Activated T-helper 1 cell treated with anti-CD3 and anti-CD28 coated beads, Interleukin-12 subunit alpha, Interleukin-12 subunit beta, Interleukin-2, Interleukin-4 antibody, amounts not matched to agents 30 ng/mL and 10 ng/mL and 1 ng/mL, durations not matched to agents 14 hours and 24 hours and 36 hours (primary cell): ENCODE results near the gene RERE. TPM values are rescaled to one million over a fixed set of nuclear protein-coding genes. Genes with fewer than 3 reads are reported as not detected.

Experiments used
- DNase-seq: peaks from one replicate; pipeline ENCODE4 v3.0.0; 2021; ENCODE audit warnings: low spot score
- H3K27ac Mint-ChIP-seq: one replicate; pipeline ENCODE4 v1.8.0; 2021; ENCODE audit warnings: mild to moderate bottlenecking, mixed read lengths
- H3K27me3 Mint-ChIP-seq: one replicate; pipeline ENCODE4 v1.8.0; 2022; ENCODE audit warnings: mild to moderate bottlenecking, moderate library complexity, mixed read lengths; ENCODE audit not compliant: insufficient read depth
- H3K36me3 Mint-ChIP-seq: one replicate; pipeline ENCODE4 v1.8.0; 2021; ENCODE audit warnings: low read depth, mixed read lengths
- H3K4me1 Mint-ChIP-seq: one replicate; pipeline ENCODE4 v1.8.0; 2021; ENCODE audit warnings: low read depth, mixed read lengths
- H3K4me3 Mint-ChIP-seq: one replicate; pipeline ENCODE4 v1.8.0; 2021; ENCODE audit warnings: mild to moderate bottlenecking, moderate library complexity, mixed read lengths
- H3K9me3 Mint-ChIP-seq: one replicate; pipeline ENCODE4 v1.8.0; 2021; ENCODE audit warnings: mixed read lengths
- intact Hi-C: fragments of 100-400 bp; cut with micrococcal nuclease; formaldehyde crosslinking; loops from one replicate; pipeline ENCODE4 v1.15.1; 2024
- total RNA-seq: library from RNA; stranded (reverse); gene quantifications from 2 replicates; pipeline ENCODE4 v1.2.3, GENCODE V29; 2022

The RERE gene
- total RNA-seq, result 82.0 and 90.9 TPM in 2 replicates

DNA sequence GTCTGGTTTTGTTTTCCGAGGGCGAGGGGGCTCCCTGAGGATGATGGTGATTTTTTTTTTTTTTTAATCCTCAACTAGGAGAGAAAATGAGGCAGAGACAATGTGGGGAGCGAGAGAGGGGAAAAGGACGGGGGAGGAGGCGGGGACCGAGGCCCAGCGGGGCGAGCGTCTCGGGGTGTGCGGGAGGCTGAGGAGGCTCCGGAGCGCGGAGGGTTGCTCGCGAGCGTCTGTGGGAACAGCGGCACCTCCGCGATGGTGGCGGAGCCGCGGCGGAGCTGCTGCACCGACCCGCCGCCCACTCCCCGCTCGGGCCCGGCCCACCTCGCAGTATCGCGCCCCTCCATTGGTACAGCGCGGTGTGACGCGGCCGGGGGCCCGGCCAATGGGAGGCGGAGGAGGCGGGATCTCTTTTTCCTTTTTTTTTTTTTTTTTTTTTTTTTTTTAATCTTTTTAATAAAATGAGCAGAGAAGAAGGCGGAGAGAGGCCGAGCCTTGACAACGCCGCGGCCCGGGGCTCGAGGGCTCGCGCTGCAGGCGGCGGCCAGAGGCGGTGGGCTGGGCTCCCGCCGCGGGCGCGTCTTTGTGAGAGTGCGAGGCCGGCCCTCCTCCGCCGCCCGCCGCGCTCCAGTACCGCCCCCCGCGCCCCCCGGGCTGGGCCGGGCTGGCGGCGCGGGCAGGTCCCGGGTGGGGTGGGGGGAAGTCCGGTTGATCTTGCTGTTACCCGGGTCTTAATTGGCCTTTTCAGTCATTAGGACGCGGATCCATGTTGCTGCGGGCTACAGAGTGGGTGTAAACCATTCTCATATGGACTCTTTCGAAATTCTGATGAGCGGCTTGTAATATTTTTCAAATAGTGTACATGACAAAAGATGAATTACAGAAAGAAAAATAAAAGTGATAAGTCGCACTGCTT is at the start of gene RERE:
RERE (minus strand) TSS at position 229 of the 913 bp plus-strand sequence.
- intact Hi-C loops, result loop anchor here (1.0 to 5.0 kb wide), 4 partner anchors 60 to 855 kb away; partner anchors contain the start of genes ENO1 and PARK7
- H3K4me3 Mint-ChIP-seq, result peak within 1 kb of the TSS; percentile 86
- H3K36me3 Mint-ChIP-seq, result no peaks in the 10 kb centered on the region
- peaks cover 12% of the 10 kb centered on the region for H3K27me3 Mint-ChIP-seq
- H3K9me3 Mint-ChIP-seq, result no peaks in the 10 kb centered on the region
- peaks cover 44% of the 10 kb centered on the region for H3K4me1 Mint-ChIP-seq
- DNase-seq, result peak; percentile 96
- peak within 1 kb of the TSS; percentile 93 for H3K27ac Mint-ChIP-seq

GRCh38 chr1:8866792-8867415 is 49.5 kb upstream of the RERE start:
- H3K9me3 Mint-ChIP-seq, result no peaks in the 10 kb centered on the region
- peak overlapping the region; percentile 47 for H3K4me3 Mint-ChIP-seq
- peak overlapping the region; percentile 74 for H3K27ac Mint-ChIP-seq
- no peaks in the 10 kb centered on the region for H3K27me3 Mint-ChIP-seq
- H3K36me3 Mint-ChIP-seq, result peaks cover 80% of the 10 kb centered on the region
- peaks cover 61% of the 10 kb centered on the region for H3K4me1 Mint-ChIP-seq
- intact Hi-C loops, result no loop called here
- DNase-seq, result no peak

DNA sequence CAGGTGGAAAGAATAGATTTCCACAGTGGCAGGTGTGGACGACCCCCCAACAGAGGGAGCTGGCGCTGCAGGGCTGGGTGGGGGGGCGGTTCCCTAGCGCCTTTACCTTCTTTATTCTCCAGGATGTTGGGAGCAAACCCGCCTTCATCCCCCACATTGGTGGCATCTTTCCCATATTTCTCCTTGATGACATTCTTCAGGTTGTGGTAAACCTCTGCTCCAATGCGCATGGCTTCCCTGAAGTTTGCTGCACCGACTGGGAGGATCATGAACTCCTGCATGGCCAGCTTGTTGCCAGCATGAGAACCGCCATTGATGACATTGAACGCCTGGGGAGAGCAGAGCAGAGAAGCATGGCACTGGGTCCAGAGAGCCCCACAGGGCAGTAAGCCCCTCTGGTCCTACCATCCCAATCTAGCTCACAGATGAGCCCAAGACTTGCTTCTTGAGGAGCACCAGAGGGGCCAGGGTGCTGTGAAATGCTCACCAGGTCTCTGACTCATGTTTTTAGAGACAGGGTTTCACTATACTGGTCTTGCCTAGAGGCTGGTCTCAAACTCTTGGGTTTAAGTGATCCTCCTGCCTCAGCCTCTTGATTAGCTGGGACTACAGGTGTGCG is 48.8 kb upstream of the RERE start:
- Mint-ChIP-seq H3K27ac (peak overlapping the region; percentile 74), H3K4me3 (peak overlapping the region; percentile 49), H3K36me3 (peaks cover 79% of the 10 kb centered on the region), H3K9me3 (no peaks in the 10 kb centered on the region), H3K4me1 (peaks cover 56% of the 10 kb centered on the region), H3K27me3 (no peaks in the 10 kb centered on the region)
- DNase-seq, result no peak
- intact Hi-C loops, result no loop called here

- intact Hi-C loops, result loop anchor here (5.0 kb wide), 1 partner anchor 37 kb away; no protein-coding TSS in a partner anchor
- Mint-ChIP-seq H3K27me3 (no peaks in the 10 kb centered on the region), H3K4me3 (no peak overlapping the region), H3K27ac (no peak overlapping the region), H3K4me1 (peaks cover 55% of the 10 kb centered on the region), H3K36me3 (peaks cover 76% of the 10 kb centered on the region), H3K9me3 (no peaks in the 10 kb centered on the region)
- no peak for DNase-seq
Observed at GRCh38 chr1:8864713-8865344, 47.4 kb upstream of the RERE start.

GRCh38 chr1:8863794-8864233 is 46.4 kb upstream of the RERE start:
- no peaks in the 10 kb centered on the region for H3K27me3 Mint-ChIP-seq
- no peaks in the 10 kb centered on the region for H3K9me3 Mint-ChIP-seq
- intact Hi-C loops, result loop anchor here (5.0 kb wide), 1 partner anchor 38 kb away; no protein-coding TSS in a partner anchor
- no peak for DNase-seq
- H3K36me3 Mint-ChIP-seq, result peaks cover 74% of the 10 kb centered on the region
- H3K27ac Mint-ChIP-seq, result no peak overlapping the region
- H3K4me3 Mint-ChIP-seq, result no peak overlapping the region
- peaks cover 53% of the 10 kb centered on the region for H3K4me1 Mint-ChIP-seq

GRCh38 chr1:8863138-8863537 is 45.7 kb upstream of the RERE start:
- Mint-ChIP-seq H3K27me3 (no peaks in the 10 kb centered on the region), H3K4me3 (no peak overlapping the region), H3K9me3 (no peaks in the 10 kb centered on the region), H3K36me3 (peaks cover 80% of the 10 kb centered on the region), H3K27ac (peak overlapping the region; percentile 54), H3K4me1 (peaks cover 59% of the 10 kb centered on the region)
- no peak for DNase-seq
- intact Hi-C loops, result loop anchor here (5.0 kb wide), 1 partner anchor 39 kb away; no protein-coding TSS in a partner anchor

- Mint-ChIP-seq H3K4me3 (no peak overlapping the region), H3K36me3 (peaks cover 78% of the 10 kb centered on the region), H3K27me3 (no peaks in the 10 kb centered on the region), H3K9me3 (no peaks in the 10 kb centered on the region), H3K4me1 (peaks cover 56% of the 10 kb centered on the region), H3K27ac (peak overlapping the region; percentile 54)
- no peak for DNase-seq
- intact Hi-C loops, result loop anchor here (5.0 kb wide), 1 partner anchor 40 kb away; no protein-coding TSS in a partner anchor
Observed at GRCh38 chr1:8862528-8862927, 45.1 kb upstream of the RERE start.

DNA sequence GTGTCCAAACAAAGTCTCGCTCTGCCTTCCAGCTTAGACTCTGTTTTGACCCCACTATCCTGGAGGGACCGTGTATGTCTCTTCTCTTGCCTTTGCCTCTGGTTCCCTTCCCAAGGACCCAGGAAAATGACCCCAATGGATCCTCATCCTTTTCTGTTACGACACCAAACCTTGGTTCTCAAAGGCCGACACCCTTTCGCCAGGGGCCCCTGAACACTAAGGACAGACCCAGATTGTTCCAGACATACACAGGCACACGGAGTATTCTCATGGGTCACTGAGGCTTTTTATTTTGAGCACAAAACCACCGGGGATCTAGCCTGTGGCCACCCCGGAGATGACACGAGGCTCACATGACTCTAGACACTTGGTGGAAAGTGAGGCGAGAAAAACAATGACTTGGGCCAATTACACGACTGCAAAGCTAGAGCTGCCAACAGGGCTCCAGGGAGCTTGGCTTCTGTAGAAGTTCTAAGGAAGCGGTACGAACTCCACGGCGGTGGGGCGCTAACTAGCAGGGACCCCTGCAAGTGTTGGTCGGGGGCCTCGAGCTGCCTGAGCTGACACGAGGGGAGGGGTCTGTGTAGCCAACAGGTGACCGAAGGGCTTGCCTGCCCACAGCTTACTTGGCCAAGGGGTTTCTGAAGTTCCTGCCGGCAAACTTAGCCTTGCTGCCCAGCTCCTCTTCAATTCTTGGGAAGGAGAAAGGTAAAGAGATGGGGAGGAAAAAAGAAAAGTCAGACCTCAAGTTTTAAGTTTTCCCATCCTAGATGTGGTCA is 43.5 kb upstream of the RERE start:
- DNase-seq, result no peak
- intact Hi-C loops, result loop anchor here (5.0 kb wide), 1 partner anchor 41 kb away; no protein-coding TSS in a partner anchor
- peak overlapping the region; percentile 45 for H3K4me3 Mint-ChIP-seq
- H3K9me3 Mint-ChIP-seq, result no peaks in the 10 kb centered on the region
- H3K4me1 Mint-ChIP-seq, result peaks cover 42% of the 10 kb centered on the region
- peak overlapping the region; percentile 72 for H3K27ac Mint-ChIP-seq
- H3K27me3 Mint-ChIP-seq, result no peaks in the 10 kb centered on the region
- H3K36me3 Mint-ChIP-seq, result peaks cover 76% of the 10 kb centered on the region

DNA sequence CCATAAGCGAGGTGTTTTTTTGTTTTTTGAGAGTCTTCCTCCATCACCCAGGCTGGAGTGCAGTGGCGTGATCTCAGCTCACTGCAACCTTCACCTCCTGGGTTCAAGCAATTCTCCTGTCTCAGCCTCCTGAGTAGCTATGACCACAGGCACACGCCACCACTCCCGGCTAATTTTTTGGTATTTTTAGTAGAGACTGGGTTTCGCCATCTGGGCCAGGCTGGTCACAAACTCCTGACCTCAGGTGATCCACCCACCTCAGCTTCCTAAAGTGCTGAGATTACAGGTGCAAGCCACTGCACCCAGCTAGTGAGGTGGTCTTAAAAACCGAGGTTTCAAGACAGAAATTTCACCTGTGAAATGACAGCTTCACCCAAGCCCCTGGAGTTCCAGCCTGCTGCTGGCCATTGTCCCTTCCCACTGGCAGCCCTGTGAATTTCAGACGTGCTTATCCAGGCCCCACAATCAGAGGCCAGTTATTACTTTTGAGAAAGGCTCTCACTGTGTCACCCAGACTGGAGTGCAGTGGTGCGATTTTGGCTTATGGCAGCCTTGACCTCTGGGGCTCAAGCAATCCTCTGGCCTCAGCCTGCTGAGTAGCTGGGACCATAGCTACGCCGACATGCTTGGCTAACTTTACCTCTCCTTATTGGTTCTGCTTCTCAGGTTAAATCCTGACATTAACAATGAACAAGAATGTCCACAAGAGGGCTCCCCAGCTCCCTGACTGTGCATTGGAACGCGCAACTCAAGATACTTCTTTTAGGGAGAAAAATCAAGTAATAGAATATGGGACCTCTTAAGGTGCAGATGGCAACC is 41.7 kb upstream of the RERE start:
- Mint-ChIP-seq H3K4me3 (peak overlapping the region; percentile 46), H3K27ac (peak overlapping the region; percentile 82), H3K27me3 (no peaks in the 10 kb centered on the region), H3K9me3 (no peaks in the 10 kb centered on the region), H3K36me3 (peaks cover 65% of the 10 kb centered on the region), H3K4me1 (peaks cover 42% of the 10 kb centered on the region)
- peak; percentile 40 for DNase-seq
- intact Hi-C loops, result loop anchor here (1.0 to 2.0 kb wide), 2 partner anchors 14 to 146 kb away; no protein-coding TSS in a partner anchor

DNA sequence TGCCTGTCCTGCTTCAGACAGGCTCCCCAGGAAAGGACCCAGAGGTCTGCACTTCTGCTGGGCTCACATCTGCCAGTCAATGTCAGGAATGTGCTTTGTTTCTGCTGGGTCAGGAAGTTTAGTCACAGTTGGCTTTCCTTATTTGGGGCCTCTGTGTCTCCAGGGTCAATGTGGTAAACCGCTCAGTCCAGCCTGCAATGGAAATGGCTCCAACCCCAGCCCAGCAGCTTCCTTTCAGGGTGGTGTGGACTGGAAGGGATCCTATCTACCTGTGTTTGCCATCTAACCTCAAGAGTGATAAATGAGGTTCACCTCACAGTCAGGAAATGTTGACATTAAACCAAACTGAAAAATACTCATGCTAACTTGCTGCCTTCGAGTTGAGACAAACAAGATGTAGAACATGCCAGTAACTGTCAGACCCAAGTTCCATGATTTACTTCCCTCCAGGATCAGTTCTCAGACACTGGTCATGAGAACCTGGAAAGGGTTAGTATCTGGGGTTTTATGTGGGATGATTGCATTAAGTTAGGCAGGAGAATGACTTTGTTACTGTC is 40.8 kb upstream of the RERE start:
- peaks cover 42% of the 10 kb centered on the region for H3K4me1 Mint-ChIP-seq

More for the DNA sequence above, 40.8 kb upstream of the RERE start:
- intact Hi-C loops, result loop anchor here (2.0 kb wide), 1 partner anchor 15 kb away; no protein-coding TSS in a partner anchor
- no peaks in the 10 kb centered on the region for H3K27me3 Mint-ChIP-seq
- H3K4me3 Mint-ChIP-seq, result peak overlapping the region; percentile 1
- H3K27ac Mint-ChIP-seq, result peak overlapping the region; percentile 81
- no peaks in the 10 kb centered on the region for H3K9me3 Mint-ChIP-seq
- H3K36me3 Mint-ChIP-seq, result peaks cover 57% of the 10 kb centered on the region
- no peak for DNase-seq
